HG03520 (cell line): ENCODE measurements around the gene ARHGAP1.

Source experiments
- ATAC-seq: cut with Tn5 transposase; IDR thresholded peaks from one replicate; pipeline ENCODE4 v1.9.1; 2021; ENCODE audit warnings: mild to moderate bottlenecking, moderate library complexity; ENCODE audit not compliant: unreplicated experiment

ARHGAP1 gene

DNA sequence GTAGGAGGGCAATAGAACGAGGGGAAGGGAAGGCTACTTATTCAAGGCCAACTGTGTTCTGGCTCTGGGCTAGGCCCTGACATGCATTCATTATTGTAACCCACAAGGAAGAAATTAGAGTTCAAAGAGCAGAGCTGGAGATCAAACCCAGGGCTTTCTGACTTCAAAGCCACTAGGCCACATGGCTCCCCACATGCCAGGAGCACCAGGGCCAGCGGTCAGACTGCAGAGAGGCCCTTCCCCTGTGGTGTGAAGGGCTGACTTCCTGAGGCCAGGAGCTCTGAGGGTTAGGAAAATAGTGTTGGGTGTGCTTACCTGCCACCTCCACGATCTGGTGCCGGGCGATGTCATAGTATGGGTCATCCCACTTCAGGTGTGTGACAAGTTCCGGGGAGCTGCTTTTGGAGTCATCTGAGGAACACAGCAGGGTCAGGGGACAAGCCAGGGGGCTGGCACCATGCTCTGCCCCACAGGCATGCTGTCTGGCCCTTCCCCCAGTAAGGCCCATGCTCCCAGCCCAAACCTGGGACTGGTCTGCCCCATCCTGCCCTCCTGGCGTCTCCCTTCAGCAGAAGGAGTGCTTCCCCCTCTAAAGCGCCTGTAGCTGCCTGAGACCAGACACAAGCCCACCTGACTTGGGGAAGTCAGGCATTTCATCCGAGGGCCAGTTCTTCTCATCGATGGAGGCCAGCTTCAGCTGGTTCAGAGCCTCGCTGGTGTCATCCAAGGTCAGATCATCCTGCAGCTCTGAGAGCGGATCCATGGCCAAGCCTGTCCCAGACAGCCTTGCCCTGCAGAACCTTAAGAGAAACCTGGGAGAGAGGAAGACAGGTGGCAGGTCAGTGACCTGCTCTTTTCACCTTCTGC lies 4.8 kb downstream of the ARHGAP1 start:
- no peak for ATAC-seq

DNA sequence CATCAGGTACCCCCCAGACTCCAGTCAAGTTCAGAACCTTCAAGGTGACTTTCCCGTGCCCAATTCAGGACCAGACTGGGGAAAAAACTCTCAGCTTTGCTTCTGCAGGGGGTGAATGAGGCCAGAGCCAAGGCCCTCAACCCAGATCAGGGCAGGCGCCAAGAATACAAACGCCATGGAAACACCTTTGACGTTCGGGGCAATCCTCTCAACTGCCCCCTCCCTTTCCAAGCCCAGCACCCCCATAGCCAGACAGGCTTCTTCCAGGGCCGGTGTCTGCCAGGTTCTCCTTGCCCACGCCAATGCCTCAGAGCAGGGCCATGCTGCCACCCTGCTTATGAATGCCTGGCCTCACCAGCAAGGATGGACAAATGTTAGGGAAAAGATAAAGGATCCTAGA lies 5.8 kb downstream of the ARHGAP1 start:
- ATAC-seq: no peak

DNA sequence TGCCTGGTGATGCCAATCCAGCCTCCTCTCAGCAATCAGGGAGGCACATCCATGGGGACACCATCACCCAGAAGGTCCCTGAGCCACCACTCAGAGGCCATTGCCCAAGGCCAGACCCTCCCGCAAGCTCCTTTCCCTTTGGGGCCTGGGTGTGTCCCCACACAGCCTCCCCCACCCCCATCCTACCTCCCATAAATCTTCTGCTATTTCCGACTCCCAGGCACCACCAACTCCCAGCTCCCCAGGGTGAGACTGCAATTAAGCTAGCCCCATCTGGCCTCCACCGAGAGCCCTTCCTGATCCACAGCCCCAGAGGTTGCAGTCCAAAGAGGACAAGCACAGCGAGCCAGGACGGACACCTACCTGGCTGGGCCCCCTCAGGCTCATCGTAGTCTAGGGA lies 6.3 kb downstream of the ARHGAP1 start:
- no peak for ATAC-seq

DNA sequence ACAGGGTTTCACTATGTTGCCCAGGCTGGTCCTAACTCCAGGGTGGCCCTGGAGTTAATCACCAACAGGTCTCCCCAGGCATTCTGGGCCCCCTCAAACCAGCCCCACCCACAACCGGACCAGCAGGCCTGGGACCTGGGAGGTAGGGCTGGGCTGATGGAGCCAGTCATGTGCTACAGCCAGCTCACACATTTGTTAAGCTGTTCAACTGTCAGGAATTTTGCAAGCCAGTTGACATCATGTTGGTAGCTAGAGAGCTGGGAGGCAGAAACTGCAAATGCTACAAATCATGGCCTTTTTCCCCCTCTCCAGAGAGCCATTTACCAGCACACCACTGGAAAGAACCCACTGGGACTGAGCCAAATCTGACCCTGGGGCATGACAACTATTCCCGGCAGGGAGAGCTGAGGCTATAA lies 6.8 kb downstream of the ARHGAP1 start:
- no peak for ATAC-seq

DNA sequence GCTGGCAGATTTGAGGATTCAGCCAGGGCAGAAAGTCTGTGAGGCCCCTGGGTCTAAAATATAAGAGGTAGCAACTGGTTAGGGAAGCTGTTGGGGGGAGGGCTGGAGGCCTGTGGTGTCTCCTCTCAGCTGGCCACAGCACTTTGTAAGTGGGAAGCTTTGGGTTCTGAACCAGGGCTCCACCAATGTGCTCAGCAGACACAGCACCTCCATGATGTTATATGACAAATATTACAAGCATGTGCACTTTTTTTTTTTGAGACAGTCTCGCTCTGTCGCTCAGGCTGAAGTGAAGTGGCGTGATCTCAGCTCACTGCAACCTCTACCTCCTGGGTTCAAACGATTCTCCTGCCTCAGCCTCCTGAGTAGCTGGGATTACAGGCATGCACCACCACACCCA lies 8.0 kb downstream of the ARHGAP1 start:
- no peak for ATAC-seq

DNA sequence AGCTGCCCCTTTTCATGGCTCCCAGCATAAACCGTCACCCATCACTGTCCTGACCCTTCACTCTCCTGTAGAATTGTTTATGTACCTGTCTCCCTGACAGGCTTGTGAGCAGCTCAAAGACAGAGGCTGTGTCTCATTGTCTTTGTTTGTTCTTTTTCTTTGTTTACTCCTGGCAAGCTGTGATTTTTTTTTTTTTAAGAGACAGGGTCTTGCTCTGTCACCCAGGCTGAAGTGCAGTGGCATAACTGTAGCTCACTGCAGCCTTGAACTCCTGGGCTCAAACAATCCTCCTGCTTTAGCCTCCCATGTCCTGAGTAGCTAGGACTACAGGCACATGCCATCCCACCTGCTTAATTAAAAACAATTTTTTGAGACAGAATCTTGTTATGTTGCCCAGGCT lies 9.7 kb downstream of the ARHGAP1 start:
- no peak for ATAC-seq

DNA sequence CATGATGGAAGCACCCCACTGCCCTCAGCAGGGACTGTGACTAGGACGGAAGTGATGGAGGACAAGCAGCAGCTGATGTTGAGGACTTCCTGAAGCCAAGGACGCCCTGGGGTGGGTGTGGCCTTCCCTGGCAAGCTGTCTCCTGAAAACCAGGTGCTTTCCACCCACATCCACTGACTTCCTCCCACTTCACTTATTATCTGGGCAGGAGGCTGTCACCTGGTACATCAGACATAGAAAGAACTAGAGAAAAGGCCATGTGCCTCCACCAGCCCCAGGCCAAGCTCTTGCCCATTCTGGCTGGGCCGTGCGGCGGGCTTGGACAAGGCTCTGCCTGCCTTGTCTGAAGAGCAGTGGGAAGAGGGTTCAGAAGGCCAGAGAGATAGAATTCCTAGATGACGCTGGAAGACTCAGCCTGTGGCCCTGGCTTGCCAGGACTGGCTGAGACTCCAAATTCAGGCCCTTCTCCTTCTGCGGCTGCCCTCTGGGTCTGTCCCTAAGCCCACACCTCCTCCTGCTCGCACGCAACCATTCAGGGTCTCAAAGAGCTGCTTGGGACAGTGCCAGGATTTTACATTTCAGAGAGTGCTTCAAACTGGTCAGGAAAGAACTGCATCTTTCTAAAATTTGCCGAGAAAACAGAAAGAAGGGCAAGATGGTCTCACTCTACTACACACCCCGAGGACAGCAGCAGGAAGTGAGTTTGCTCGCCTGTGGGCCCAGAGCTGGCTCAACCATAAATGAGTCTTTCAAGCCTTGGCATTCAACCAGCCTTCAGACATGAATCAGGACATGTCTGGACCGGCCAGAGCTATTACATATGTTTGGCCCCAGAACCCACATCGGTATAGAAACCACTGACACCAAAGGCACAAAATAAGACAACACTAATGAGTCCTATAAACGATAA lies 13.3 kb downstream of the ARHGAP1 start:
- no peak for ATAC-seq

DNA sequence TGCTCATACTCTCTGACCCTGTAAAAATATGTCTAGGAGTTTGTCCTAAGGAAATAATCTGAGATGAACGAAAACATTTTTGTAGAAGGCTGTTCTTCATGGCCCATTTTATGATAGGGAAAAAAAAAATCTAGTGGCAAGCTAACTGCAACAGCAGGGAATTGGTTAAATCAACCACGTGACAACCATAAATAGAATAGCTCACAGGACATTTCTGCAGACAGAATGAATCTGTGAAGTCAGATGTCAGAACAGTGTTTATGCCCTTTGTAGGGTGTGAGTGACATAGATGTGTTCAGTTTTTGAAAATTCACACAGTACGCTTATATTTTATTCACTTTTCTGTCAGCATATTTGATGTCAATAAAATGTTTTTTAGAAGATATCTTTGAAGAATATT lies 16.1 kb downstream of the ARHGAP1 start:
- ATAC-seq: no peak

DNA sequence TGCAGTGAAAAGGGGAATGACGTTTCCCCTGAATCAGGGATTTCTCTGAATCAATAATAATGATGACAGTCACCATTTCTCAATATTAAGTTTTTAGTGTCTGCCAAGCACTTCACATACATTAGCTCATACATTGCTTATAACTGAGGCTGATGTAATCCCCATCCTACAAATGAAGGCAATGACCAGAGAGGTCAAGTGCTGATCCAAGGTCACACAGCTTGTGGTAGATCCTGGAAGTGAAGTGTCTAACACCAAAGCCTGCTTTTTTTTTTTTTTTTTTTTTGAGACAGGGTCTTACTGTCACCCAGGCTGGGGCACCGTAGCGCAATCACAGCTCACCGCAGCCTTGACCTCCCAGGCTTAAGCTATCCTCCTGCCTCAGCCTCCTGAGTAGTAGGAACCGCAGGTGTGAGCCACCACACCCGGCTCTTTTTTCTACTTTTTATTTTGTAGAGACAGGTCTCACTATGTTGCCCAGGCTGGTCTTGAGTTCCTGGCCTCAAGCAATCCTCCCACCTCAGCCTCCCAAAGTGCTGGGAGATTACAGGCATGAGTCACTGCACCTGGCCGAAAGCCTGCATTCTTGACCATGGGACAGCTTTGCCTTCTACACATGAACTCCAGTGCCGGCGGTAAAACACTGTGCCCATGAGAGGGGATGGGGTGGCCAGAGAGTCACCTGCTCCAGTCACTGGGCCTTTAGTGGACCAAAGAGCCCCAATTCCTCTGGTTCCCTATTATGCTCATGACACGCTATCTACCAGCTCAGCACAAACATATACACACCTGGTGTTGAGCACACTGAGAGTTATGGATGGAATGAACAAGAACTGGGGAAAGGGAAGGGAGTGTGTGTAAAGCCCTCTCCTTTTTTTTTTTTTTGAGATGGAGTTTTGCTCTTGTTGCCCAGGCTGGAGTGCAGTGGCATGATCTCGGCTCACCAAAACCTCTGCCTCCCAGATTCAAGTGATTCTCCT lies 17.4 kb downstream of the ARHGAP1 start:
- no peak for ATAC-seq

DNA sequence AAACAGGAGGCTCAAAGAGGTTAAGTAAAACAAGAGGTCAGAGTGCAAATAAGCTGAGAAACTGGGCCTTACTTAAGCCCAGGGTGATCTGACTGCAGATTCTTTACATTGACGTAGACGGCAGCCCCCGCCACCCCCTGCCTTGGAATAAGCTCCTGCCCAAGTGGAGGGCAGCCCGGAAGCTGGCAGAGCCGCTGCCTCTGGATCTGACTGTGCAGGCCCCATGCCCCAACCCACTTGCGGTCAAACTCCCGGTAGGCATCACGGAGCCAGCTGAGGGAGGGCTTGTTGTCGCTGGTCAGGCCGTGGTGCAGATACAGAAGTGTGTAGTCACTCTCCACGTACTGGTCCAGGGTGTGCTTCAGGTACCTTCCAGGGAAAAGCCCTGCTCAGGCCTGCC lies 18.6 kb downstream of the ARHGAP1 start:
- ATAC-seq: no peak

DNA sequence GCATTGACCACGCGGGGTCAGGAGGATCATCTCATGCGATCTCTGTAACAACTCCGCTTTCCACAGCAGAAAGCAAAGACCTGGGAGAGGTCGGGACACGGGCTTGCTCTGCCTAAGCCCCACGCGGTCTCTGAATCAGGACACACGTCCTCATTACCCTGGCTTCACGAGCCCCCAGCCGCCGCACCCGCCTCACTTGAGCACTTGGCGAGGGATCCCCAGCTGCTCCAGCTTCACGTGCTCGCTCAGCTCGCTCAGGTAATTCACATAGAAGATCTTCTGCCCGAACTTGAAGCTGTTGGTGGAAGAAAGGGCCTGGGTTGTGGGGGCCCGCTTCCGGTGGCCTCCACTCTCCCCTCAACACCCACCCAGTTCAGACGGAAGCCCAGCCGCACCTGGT lies 19.6 kb downstream of the ARHGAP1 start:
- no peak for ATAC-seq

DNA sequence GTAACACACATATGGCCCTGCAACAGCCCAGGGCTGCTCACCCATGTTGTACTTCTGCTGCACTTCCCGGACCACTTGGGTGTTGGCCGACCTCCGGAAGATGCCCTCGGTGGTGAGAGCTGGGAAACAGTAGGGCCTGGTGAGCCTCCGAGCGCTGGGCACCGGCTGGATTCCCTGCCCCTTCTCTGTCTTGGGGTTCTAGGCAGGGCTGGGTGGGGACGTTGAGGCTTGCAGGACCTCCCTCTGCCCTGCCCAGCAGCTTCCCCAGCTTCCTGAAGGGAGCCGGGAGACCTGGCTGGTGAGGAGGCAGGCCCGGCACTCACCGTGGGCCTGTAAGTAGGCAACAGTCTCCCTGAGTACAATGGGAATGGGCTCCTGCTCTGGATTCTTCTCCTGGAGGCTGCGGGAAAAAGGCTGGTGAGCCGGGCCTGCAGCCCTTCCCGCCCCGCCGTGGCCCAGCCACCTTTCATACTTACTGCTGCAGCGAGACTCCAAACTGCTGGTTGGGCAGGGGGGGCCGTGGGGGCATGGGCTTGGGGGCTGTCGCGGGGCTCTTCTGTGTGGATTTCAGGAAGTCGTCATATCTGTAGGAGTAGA lies 20.2 kb downstream of the ARHGAP1 start:
- ATAC-seq: no peak

DNA sequence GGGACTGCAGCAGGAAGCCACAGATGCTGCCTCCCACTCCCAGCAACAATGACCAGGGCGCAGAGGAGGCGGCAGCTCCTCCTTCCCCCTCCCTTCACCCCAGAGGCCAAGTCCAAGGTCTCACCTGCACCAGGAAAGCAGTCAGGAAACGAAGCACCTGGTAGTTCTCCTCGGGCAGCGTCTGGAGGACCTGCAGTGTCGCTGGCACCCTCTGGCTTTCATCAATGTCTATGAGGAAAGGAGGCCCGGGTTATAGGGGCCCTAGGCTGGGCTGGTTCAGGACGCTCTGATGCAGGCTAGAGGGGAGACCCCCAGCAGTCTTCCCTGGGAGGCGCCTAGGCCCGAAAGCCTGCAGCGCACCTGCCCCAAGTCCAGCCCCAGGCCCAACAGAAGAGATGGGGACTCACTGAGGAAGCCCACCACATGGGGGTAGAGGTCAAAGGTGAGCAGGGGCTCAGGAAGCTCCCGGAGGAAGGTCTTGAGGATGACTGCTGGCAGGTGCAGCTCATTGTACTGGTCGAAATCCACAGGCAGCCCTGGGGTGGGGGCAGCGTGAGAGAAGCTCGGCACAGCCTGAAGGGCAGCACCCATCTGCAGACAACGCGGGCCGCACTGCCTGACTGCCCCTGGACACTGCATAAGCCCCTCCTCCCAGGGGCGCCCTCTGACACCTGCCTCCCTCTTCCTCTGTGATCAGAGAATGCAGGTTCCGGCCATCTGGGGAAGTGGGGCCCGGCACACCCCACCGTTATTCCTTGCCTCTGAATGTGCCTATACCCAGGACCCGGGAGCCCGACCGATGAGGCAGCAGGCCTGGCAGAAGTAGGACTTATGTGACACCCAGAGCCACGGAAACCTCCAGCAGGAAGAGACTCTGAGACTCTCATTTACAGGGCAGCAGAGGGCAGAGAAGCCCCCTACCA lies 20.9 kb downstream of the ARHGAP1 start:
- ATAC-seq: no peak

DNA sequence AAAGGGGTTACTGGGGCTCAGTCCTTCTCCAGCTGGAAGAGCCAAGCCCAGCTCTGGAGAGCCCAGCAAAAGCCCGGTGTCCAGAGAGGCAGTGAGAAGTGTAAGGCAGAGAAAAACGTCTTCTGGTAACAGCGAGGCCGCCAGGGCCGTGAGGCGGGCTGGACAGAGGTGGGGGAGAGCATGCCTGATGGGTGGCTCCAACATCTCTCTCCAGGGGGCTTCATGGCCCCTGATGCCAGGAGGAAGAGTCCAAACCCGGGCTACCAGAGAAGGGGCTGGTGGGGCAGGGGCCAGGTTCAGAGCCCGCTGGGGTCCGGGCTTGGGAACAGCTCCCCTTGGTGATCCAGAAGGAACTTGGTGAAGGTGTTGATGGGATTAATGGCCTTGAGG lies 21.7 kb downstream of the ARHGAP1 start:
- no peak for ATAC-seq

DNA sequence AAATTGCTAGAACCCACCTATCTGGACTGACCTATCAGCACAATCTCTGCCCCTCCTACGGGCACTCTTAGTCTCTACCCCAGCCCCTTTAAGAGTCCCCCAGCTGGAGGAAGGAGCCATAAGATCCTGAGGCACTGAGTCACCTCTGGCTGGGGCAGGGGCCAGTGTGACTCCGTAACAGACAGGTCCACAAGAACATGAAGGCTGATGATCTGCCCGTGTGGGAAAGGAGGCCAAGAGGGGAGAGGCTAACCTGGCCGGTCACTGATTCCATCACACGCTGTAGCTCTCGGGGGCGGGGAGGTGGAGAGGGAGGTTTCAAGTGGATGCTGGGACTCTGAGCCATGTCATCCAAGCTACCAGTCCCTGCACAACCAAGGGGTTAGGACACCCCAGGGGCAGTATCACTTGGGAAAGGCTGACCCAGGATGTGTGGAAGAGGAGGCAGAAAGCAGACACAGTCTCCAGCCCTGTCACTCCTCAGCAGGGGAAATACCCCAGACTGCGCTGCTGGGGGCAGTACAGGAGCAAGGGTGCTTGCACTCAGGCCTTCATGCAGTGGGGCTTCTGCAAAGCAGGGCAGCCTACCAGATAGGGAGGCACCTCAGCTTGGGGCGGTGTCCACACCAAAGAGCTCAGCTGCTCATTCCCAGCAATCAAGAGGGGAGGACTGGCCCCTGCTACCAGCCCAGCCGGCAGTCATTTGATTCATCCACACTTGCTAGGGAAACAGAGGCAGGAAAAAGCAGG lies 22.3 kb downstream of the ARHGAP1 start:
- no peak for ATAC-seq

DNA sequence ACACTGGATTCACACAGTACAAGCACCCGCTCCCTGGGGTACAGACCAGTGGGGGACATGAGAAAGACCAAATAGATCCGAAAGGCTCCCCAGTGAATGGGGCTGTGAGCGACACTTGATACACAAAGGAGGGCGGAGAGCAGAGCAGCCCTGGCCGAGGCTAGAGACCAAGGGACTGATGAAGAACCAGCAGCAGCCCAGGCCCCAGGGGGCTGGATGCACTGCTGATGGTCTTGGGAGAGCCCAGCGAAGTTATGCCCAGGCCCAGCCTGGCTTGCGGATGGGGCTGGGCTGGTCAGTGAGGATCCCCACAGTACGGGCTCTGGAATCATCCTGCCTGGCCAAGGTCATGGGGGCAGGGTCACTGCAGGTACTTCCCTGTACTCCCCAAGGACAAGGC lies 23.2 kb downstream of the ARHGAP1 start:
- ATAC-seq: no peak

DNA sequence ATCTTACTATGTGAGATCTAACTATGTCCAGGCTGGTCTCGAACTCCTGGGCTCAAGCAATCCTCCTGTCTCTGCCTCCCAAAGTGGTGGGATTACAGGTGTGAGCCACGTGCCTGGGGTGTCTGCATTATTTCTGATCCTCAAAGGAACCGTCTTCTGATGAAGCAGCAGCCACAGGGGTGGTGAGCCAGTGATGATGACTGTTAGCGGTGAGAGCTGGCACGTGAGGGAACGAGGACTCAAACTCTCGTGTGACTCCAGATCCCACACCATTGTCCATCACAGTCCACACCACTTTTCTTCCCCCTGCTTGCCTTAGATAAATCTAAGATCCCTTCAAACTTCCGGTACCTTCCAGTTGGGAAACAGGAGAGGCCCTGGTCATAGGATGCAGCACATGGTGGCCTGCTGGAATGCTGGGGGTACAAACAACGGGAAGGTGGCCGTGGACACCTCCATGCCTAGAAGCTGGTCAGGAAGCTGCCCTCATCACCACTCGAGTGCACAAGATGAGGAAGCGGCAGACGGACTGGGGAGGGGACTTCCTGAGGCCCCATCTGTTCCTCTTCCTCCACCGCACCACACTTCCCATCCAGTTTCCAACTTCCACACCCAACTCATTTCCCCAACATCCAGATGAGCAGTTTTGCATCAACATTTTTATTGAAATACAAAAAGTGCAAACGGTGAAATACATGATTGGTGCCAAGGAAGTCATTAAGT lies 23.8 kb downstream of the ARHGAP1 start:
- ATAC-seq: no peak

DNA sequence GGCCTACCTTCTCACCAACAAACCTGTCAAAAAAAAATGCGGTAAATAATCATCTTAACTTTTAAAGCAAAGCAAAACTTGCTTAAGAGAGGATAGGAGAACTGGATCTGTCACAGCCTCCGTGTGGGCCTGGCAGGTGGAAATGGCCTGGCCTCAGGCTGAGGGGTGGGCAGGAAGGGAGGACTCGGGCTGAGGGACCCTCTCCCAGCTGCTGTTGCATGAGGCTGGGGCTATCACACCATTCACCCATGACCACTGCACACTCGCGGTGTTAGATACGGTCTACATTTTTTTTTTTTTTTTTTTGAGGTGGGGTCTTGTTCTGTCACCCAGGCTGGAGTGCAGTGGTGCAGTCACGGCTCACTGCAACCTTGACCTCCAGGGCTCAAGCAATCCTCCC lies 24.5 kb downstream of the ARHGAP1 start:
- ATAC-seq: no peak
